Kidney (tissue), 14 donors: ENCODE measurements around the gene CKAP2L. TPM values are rescaled to one million over a fixed set of nuclear protein-coding genes. Genes with fewer than 3 reads are reported as not detected.

Source experiments
- DNase-seq, 5 donors: peaks; one replicate each; pipeline ENCODE4 v3.0.0-alpha.2; 2013 to 2020
- FAIRE-seq: peaks from 2 replicates; lab custom pipeline; 2012; peaks lifted over from hg19 to GRCh38; lab: Jason Lieb, UNC
- H3K27ac ChIP-seq, 2 donors: one replicate each; pipeline ENCODE4 v1.7.0; 2013; ENCODE audit warnings: low read depth in 2 of 2, low read length in 2 of 2, inconsistent platforms in 1 of 2
- H3K27me3 ChIP-seq: one replicate; pipeline ENCODE4 v1.7.1; 2013; ENCODE audit warnings: low read length, inconsistent platforms; ENCODE audit not compliant: control insufficient read depth, insufficient read depth
- H3K36me3 ChIP-seq, 3 donors: one replicate each; pipeline versions ENCODE4 v1.7.0 to v1.7.1; 2013; ENCODE audit warnings: low read length in 3 of 3, control low read depth in 1 of 3, inconsistent platforms in 1 of 3; ENCODE audit not compliant: insufficient read depth in 3 of 3, control insufficient read depth in 2 of 3
- H3K4me1 ChIP-seq, 3 donors: one replicate each; pipeline versions ENCODE4 v1.7.0 to v1.7.1; 2013; ENCODE audit warnings: low read length in 3 of 3, inconsistent platforms in 1 of 3, low read depth in 1 of 3; ENCODE audit not compliant: control insufficient read depth in 2 of 3, insufficient read depth in 2 of 3
- H3K4me3 ChIP-seq, 3 donors: one replicate each; pipeline versions ENCODE4 v1.7.0 to v1.8.1; 2013; ENCODE audit warnings: low read length in 3 of 3, control low read depth in 1 of 3, inconsistent platforms in 1 of 3
- H3K9ac ChIP-seq, 3 donors: one replicate each; pipeline versions ENCODE4 v1.7.0 to v1.7.1; 2013; ENCODE audit warnings: low read length in 3 of 3, control low read depth in 1 of 3, inconsistent platforms in 1 of 3
- H3K9me3 ChIP-seq, 3 donors: one replicate each; pipeline versions ENCODE4 v1.7.0 to v1.7.1; 2013; ENCODE audit warnings: low read length in 3 of 3, control low read depth in 1 of 3, inconsistent platforms in 1 of 3; ENCODE audit not compliant: control insufficient read depth in 2 of 3, insufficient read depth in 1 of 3
- CTCF ChIP-seq: IDR thresholded peaks from 3 replicates; pipeline ENCODE4 v1.5.1; 2012; ENCODE audit warnings: mild to moderate bottlenecking, moderate library complexity, borderline replicate concordance; ENCODE audit not compliant: insufficient read depth; ENCODE audit errors: extremely low read depth
- intact Hi-C: fragments of 100-400 bp; cut with DNase I; formaldehyde crosslinking; loops from one replicate; pipeline ENCODE4 v1.11.1; 2022
- polyA plus RNA-seq: library from polyadenylated mRNA; stranded (reverse); fragments of 350-450 nt; fragmentation: Illumina TruSeq; extraction: RNeasy Lipid Tissue Mini Kit (QIAGEN cat#74804); gene quantifications from one replicate; pipeline ENCODE4 v1.2.3, GENCODE V29; 2014; ENCODE audit warnings: low read depth, low replicate concordance; ENCODE audit not compliant: insufficient read depth
- total RNA-seq: library from RNA; stranded (reverse); fragmentation: NEBNext Ultra II Directional; extraction: Animal tissue kit (Norgen Biotek cat#: 25700); gene quantifications from one replicate; pipeline ENCODE4 v1.2.1, GENCODE V29; 2021
- donor health status: control.
- donor health status: control.
- donor health status: control.
- donor health status: control.
- donor health status: control.
- donor health status: DM: yes; HTN: yes; CAD: no.
- donor health status: Normal renal cell carcinoma (clear cell type).

Gene CKAP2L
- total and polyA plus RNA-seq, 2 donors from 2014 or later, result 0.88 TPM; not detected in 1

- FAIRE-seq, result no peak
- Histone ChIP-seq H3K36me3 (no peaks in the 10 kb centered on the region), H3K9ac (no peak overlapping the region), H3K27ac (no peak overlapping the region), H3K4me3 (no peak overlapping the region), H3K9me3 (no peaks in the 10 kb centered on the region), H3K4me1 (no peaks in the 10 kb centered on the region), H3K27me3 (no peaks in the 10 kb centered on the region)
- intact Hi-C loops, result no loop called here
- no peak for TF ChIP-seq CTCF
- no peak for DNase-seq
These were observed 17.9 kb upstream of the CKAP2L start for GRCh38 chr2:112782234-112782799.

- DNase-seq (no peak), FAIRE-seq (no peak)
- Histone ChIP-seq H3K9me3 (no peaks in the 10 kb centered on the region), H3K4me1 (no peaks in the 10 kb centered on the region), H3K4me3 (no peak overlapping the region), H3K36me3 (no peaks in the 10 kb centered on the region), H3K27me3 (no peaks in the 10 kb centered on the region), H3K27ac (no peak overlapping the region), H3K9ac (no peak overlapping the region)
- intact Hi-C loops, result no loop called here
- no peak for TF ChIP-seq CTCF
These were observed 15.2 kb upstream of the CKAP2L start for GRCh38 chr2:112779598-112779997.

- no peaks in the 10 kb centered on the region for H3K9me3 ChIP-seq
- H3K36me3 ChIP-seq, result no peaks in the 10 kb centered on the region
- H3K27ac ChIP-seq, result no peak overlapping the region
- DNase-seq (no peak), FAIRE-seq (no peak)
- no peak overlapping the region for H3K4me3 ChIP-seq
- H3K4me1 ChIP-seq, result no peaks in the 10 kb centered on the region
- TF ChIP-seq CTCF, result no peak
- H3K9ac ChIP-seq, result no peak overlapping the region
- intact Hi-C loops, result no loop called here
- no peaks in the 10 kb centered on the region for H3K27me3 ChIP-seq
These were observed 12.6 kb upstream of the CKAP2L start for GRCh38 chr2:112777036-112777435.

- no peak for DNase-seq
- no peak for FAIRE-seq
- H3K4me3 ChIP-seq, result no peak overlapping the region
- no peaks in the 10 kb centered on the region for H3K9me3 ChIP-seq
- H3K36me3 ChIP-seq, result no peaks in the 10 kb centered on the region
- no peaks in the 10 kb centered on the region for H3K27me3 ChIP-seq
- H3K4me1 ChIP-seq, result no peaks in the 10 kb centered on the region
- no peak for TF ChIP-seq CTCF
- intact Hi-C loops, result no loop called here
- H3K9ac ChIP-seq, result no peak overlapping the region
- no peak overlapping the region for H3K27ac ChIP-seq
These were observed 11.7 kb upstream of the CKAP2L start for GRCh38 chr2:112776113-112776512.
